LHCN-M2 (cell line): Measurements from ENCODE around the gene RPL35. TPM values are rescaled to one million over a fixed set of nuclear protein-coding genes. Genes with fewer than 3 reads are reported as not detected.

Experiments used
- DNase-seq: peaks from one replicate; pipeline ENCODE4 v3.0.0-alpha.2; 2012; ENCODE audit warnings: low read depth
- total RNA-seq: library from RNA; depleted of rRNA; stranded (reverse); fragments of >200 nt; gene quantifications from 2 replicates; pipeline ENCODE4 v1.2.3, GENCODE V29; 2014

The RPL35 gene
- total RNA-seq, 1 experiment from 2014 or later, result 2,204 TPM

DNA sequence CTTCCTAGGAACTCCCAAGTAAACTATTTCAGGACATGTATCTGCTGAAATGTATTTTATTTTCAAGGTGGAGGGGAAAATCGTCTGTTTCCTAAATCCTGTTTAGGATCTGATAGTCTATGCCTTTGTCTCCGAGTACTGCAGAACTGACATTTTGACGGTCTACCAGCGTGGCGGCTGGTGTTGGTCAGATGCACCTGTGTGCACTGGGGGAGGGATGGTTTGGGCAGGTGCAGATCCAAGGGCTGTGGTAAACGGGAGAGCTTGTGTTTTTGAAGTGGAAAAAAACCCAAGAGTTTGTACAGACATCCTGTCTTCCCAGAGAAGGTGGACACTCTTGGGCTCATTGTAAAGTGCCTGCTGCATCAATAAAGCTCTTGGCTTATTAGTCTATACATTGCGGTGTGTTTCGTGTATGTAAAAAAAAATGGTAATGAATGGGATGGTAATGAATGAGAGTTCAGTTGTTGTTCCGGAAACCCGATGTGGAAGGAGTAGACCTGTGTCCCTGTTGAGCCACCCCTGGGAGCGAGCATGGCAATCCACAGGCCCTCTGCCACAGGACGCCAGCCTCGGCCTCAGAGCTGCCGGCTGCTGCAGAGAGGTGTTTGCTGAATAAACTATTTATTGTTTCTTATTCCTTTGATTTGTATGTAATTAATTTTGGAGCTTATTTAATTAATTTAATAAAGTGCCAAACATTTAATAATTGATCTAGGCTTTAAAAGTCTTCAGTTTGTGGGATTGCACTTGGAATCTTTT is 15.4 kb upstream of the RPL35 start:
- DNase-seq, result no peak

DNA sequence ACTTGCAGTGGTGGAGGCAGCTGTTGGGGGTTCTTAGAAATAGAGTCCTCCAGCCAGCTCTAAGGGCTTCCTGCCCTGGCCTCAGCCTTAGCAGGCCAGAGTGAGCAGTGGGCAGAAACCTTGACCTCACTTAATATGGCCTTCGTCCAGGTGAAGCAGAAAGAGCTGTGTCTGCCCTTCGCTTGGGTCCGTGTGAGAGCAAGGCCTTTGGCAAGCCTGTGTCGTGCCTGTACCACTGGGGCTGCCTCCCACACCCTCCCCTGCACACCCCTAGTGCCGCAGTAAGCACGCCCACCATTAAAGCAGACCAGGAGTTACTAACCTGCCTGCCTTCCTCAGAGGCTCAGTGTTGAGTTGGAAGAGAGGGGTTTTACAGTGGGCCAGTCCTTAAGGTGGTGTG is 13.7 kb upstream of the RPL35 start:
- no peak for DNase-seq

DNA sequence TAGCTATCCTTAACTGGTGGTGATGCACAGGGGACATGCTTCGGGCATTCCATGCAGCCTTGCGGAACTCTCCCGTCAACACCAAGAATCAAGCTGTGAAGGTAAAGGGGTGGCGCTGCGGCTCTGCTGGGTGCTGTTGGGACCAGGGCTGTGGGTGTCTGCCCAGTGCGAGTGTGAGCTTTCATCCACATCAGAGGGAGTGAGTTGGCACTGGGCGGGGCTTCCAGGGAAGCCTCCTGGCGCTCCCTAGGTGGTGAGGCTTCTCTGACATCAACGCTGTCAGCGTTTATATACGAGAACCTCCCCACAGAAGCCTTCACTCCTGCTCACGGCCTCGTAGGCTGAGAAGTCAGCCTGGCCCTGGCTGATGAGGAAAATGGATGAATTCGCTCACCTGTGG is 11.9 kb upstream of the RPL35 start:
- DNase-seq, result no peak

- no peak for DNase-seq
These were observed 9.4 kb upstream of the RPL35 start for GRCh38 chr9:124871156-124871561.

GRCh38 chr9:124870723-124871122 is 9.0 kb upstream of the RPL35 start:
- no peak for DNase-seq

GRCh38 chr9:124869986-124870560 is 8.3 kb upstream of the RPL35 start:
- peak; percentile 49 for DNase-seq

DNA sequence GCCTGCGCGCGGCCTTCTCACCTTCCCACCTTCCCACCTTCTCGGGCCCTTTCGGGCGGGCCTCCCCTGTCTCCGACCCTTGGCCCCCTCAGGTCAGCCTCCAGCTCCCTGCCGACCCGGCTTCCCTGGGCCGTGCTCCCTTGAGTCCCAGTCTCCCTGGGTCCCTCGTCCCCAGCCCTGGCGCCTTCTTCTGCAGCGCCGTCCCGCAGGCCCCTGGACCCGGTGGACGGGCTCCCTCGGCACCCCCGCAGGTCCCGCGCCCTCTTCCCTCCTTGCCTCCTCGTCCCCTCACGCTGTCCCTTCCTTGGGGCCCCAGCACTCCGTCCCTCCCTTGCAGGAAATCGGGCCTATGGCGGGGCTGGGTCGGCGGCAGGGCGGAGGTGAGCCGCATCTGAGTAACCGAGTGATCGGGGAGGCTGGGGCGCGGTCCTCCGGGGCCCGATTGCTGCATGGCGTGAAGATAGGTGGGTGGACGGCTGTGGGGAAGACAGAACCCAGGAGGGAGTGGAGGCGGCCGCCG is 7.8 kb upstream of the RPL35 start:
- DNase-seq, result peak; percentile 15

GRCh38 chr9:124868511-124869465 is 7.0 kb upstream of the RPL35 start:
- DNase-seq, result peak; percentile 72

GRCh38 chr9:124863371-124863871 is 1.7 kb upstream of the RPL35 start:
- no peak for DNase-seq

DNA sequence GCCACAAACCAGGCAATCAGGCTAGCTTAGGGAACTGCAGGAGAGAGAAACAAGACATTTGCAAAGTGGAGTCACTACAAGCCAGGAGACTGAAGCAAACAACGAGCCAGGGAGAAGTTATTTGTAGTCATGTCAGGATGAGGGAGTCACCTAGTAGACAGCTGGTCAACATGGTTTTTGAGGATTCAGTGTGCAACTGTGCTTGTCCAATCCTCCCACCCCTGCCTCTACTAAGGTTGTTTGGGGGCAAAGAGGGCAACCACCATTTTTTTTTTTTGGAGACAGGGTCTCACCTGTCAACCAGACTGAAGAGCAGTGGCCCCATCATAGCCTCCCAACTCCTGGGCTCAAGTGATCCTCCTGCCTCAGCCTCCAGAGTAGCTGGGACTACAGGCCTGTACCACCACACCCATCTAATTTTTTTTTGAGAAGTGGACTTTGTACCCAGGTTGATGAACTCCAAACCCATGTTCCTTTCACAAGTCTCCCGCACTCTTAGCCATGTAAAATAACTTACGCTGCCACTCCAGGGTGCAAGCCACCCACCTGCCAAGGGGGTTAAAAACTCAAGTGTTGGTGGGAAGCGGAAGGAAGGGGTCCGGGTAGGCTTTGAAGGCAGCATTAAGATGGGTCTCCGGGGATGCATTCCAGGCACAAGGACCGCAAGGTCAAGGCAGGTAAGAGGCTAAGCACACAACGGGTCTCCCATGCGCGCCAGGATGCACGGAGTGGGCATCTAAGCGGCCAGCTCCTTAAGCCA is 995 bp downstream of the RPL35 start:
- DNase-seq, result peak; percentile 34

DNA sequence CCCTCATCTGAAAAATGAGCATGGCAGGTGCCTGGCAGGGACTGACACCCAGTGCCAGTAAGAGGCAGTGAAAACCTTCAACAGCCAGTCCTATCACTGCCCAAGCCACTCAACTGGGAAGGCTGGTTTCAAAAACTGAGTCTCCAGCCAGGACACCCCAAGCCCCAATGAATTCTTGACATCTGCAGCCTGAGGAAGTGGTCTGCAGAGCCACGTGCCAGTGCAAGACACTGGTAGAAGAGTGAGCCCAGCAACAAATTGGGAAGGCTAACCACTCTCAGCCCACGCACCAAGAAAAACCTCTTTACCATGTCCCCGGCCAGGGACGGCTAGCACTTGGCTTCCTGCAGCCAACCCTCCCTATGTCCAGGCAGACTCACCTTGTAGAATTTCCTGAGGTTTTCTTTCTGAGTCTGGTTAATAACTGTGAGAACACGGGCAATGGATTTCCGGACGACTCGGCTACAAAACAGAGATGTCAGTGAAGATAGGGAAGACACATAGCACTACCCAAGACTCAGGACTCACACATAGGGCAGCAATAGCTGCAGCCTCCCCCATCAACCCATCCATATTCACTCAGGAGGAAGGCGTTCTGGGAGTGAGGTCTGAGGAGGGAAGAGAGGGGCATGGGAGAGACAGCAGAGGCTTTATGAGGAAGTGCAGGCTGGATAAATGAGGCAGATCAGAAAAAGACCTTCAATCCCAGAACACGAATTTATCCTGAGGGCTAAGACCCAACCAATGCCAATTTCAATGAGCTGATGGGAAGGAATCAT is 1.8 kb downstream of the RPL35 start:
- no peak for DNase-seq

- DNase-seq, result peak; percentile 73
These were observed 3.3 kb downstream of the RPL35 start for GRCh38 chr9:124858330-124859046.

GRCh38 chr9:124857533-124858162 is 4.1 kb downstream of the RPL35 start:
- DNase-seq, result no peak

DNA sequence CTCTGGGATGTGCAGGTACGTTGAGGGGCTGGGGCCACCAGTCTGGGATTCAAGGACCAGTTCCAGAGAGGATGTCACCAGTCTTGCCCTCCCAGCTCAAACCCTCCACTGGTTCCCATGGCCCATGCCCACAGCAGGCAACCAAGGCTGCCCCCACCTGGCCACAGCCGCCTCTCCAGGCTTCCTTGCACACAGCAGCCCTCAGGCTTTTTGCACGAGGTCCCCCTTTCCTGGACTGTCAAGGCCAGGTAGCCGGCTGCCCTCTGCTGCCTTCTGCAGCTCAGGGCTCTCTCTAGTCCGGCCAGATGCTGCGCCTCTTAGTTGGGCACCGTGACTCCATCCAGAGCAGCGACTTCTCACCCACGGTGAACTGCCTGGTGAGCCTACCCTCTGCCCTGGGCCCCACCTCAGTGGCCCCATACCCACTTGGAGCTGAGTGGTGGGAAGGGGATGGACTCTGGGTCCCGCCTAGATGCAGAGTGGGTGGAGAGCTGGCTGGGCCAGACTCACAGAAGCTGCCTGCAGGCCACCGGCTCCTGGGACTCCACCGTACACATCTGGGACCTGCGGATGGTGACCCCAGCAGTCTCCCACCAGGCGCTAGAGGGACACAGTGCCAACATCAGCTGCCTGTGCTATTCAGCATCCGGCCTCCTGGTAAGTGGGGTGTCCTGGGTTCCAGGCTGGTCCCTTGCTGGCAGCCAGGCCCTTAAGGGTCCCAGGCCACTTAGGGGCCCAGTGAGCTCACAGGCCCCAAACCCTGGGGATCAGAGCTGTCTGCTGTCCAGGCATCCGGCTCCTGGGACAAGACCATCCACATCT is 5.6 kb downstream of the RPL35 start:
- peak; percentile 38 for DNase-seq

DNA sequence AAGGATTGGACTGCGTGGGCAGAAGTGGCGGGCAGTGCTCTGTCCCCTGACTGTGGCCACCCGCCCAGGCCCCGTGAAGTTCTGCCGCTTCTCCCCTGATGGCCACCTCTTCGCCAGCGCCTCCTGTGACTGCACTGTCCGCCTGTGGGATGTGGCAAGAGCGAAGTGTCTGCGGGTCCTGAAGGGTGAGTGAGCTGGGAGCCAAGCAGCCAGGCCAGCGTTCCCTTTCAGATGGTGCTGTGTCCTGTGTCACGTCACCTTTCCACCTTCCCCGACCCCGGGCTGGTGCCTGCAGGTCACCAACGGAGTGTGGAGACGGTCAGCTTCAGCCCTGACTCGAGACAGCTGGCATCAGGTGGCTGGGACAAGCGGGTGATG is 6.2 kb downstream of the RPL35 start:
- DNase-seq, result no peak

- DNase-seq, result no peak
These were observed 6.9 kb downstream of the RPL35 start for GRCh38 chr9:124854822-124855221.

GRCh38 chr9:124854161-124854560 is 7.6 kb downstream of the RPL35 start:
- no peak for DNase-seq

- no peak for DNase-seq
These were observed 8.1 kb downstream of the RPL35 start for GRCh38 chr9:124853605-124854143.
